HEK293 (cell line): ENCODE measurements around the gene STOML1.

Experiments
- ELK4 ChIP-seq: IDR thresholded peaks from 2 replicates; pipeline ENCODE4 v1.6.1; 2011; ENCODE audit warnings: mild to moderate bottlenecking, low read depth, low read length, borderline replicate concordance
- MZF1 ChIP-seq: fragments of 450-650 bp; formaldehyde crosslinking; IDR thresholded peaks from 2 replicates; pipeline ENCODE4 v1.5.1; 2017; ENCODE audit warnings: missing biosample characterization, missing genetic modification characterization, borderline replicate concordance
- PRDM1 ChIP-seq: fragments of 450-650 bp; formaldehyde crosslinking; IDR thresholded peaks from 2 replicates; pipeline ENCODE4; 2016; ENCODE audit warnings: missing biosample characterization, missing genetic modification characterization
- PRDM10 ChIP-seq: fragments of 450-650 bp; formaldehyde crosslinking; IDR thresholded peaks from 2 replicates; pipeline ENCODE4 v1.5.1; 2016; ENCODE audit warnings: missing biosample characterization, missing genetic modification characterization
- PRDM4 ChIP-seq: fragments of 450-650 bp; formaldehyde crosslinking; IDR thresholded peaks from 2 replicates; pipeline ENCODE4 v1.5.1; 2017; ENCODE audit warnings: missing biosample characterization, missing genetic modification characterization
- PRDM6 ChIP-seq: fragments of 450-650 bp; formaldehyde crosslinking; IDR thresholded peaks from 2 replicates; pipeline ENCODE4 v1.5.1; 2017; ENCODE audit warnings: missing biosample characterization, missing genetic modification characterization
- SALL2 ChIP-seq: fragments of 450-650 bp; formaldehyde crosslinking; IDR thresholded peaks from 2 replicates; pipeline ENCODE4 v1.5.0; 2017; ENCODE audit warnings: missing biosample characterization, mild to moderate bottlenecking, missing genetic modification characterization, borderline replicate concordance
- SCRT1 ChIP-seq: fragments of 450-650 bp; formaldehyde crosslinking; IDR thresholded peaks from 2 replicates; pipeline ENCODE4 v1.5.1; 2016; ENCODE audit warnings: missing biosample characterization, missing genetic modification characterization, borderline replicate concordance
- SP7 ChIP-seq: fragments of 450-650 bp; formaldehyde crosslinking; IDR thresholded peaks from 2 replicates; pipeline ENCODE4 v1.5.1; 2016; ENCODE audit warnings: missing biosample characterization, missing genetic modification characterization
- ZBTB1 ChIP-seq: fragments of 450-650 bp; formaldehyde crosslinking; IDR thresholded peaks from 2 replicates; pipeline ENCODE4 v1.5.1; 2016; ENCODE audit warnings: missing biosample characterization, missing genetic modification characterization
- ZBTB20 ChIP-seq: fragments of 450-650 bp; formaldehyde crosslinking; IDR thresholded peaks from 2 replicates; pipeline ENCODE4 v1.5.1; 2016; ENCODE audit warnings: missing biosample characterization, missing genetic modification characterization
- ZBTB8A ChIP-seq: fragments of 450-650 bp; formaldehyde crosslinking; IDR thresholded peaks from 2 replicates; pipeline ENCODE4 v1.5.1; 2016; ENCODE audit warnings: missing biosample characterization, missing genetic modification characterization
- ZFP3 ChIP-seq: fragments of 450-650 bp; formaldehyde crosslinking; IDR thresholded peaks from 2 replicates; pipeline ENCODE4 v1.5.1; 2016; ENCODE audit warnings: low read depth, missing biosample characterization, missing genetic modification characterization
- ZNF132 ChIP-seq: fragments of 450-650 bp; formaldehyde crosslinking; IDR thresholded peaks from 2 replicates; pipeline ENCODE4 v1.5.1; 2017; ENCODE audit warnings: missing biosample characterization, missing genetic modification characterization, borderline replicate concordance
- ZNF138 ChIP-seq: fragments of 450-650 bp; formaldehyde crosslinking; IDR thresholded peaks from 2 replicates; pipeline ENCODE4 v1.5.1; 2016; ENCODE audit warnings: missing biosample characterization, missing genetic modification characterization, borderline replicate concordance
- ZNF184 ChIP-seq: fragments of 450-650 bp; IDR thresholded peaks from 2 replicates; pipeline ENCODE4 v1.5.1; 2018; ENCODE audit warnings: missing biosample characterization, mild to moderate bottlenecking, missing genetic modification characterization
- ZNF223 ChIP-seq: fragments of 450-650 bp; formaldehyde crosslinking; IDR thresholded peaks from 2 replicates; pipeline ENCODE4 v1.5.1; 2016; ENCODE audit warnings: missing biosample characterization, missing genetic modification characterization
- ZNF23 ChIP-seq: fragments of 450-650 bp; formaldehyde crosslinking; IDR thresholded peaks from 2 replicates; pipeline ENCODE4 v1.5.1; 2016; ENCODE audit warnings: missing biosample characterization, missing genetic modification characterization, borderline replicate concordance
- ZNF37A ChIP-seq: fragments of 450-650 bp; IDR thresholded peaks from 2 replicates; pipeline ENCODE4 v1.5.1; 2018; ENCODE audit warnings: missing biosample characterization, missing genetic modification characterization
- ZNF426 ChIP-seq: fragments of 450-650 bp; formaldehyde crosslinking; IDR thresholded peaks from 2 replicates; pipeline ENCODE4 v1.5.1; 2017; ENCODE audit warnings: missing biosample characterization, missing genetic modification characterization, mild to moderate bottlenecking, inconsistent platforms, moderate library complexity
- ZNF501 ChIP-seq: fragments of 450-650 bp; formaldehyde crosslinking; IDR thresholded peaks from 2 replicates; pipeline ENCODE4 v1.5.1; 2016; ENCODE audit warnings: missing biosample characterization, missing genetic modification characterization
- ZNF513 ChIP-seq: fragments of 450-650 bp; IDR thresholded peaks from 2 replicates; pipeline ENCODE4 v1.5.1; 2018; ENCODE audit warnings: missing biosample characterization, missing genetic modification characterization
- ZNF549 ChIP-seq: fragments of 450-650 bp; IDR thresholded peaks from 2 replicates; pipeline ENCODE4 v1.5.1; 2018; ENCODE audit warnings: missing biosample characterization, missing genetic modification characterization, mild to moderate bottlenecking, inconsistent platforms, moderate library complexity
- ZNF623 ChIP-seq: fragments of 450-650 bp; formaldehyde crosslinking; IDR thresholded peaks from 2 replicates; pipeline ENCODE4 v1.5.1; 2016; ENCODE audit warnings: missing biosample characterization, missing genetic modification characterization
- ZNF626 ChIP-seq: fragments of 450-650 bp; sonication (Bioruptor Pico); formaldehyde crosslinking; IDR thresholded peaks from 2 replicates; pipeline ENCODE4 v1.5.1; 2018; ENCODE audit warnings: missing biosample characterization, missing genetic modification characterization, inconsistent platforms
- ZNF677 ChIP-seq: fragments of 450-650 bp; IDR thresholded peaks from 2 replicates; pipeline ENCODE4 v1.5.0; 2018; ENCODE audit warnings: missing biosample characterization, mild to moderate bottlenecking, missing genetic modification characterization, moderate library complexity
- ZNF830 ChIP-seq: fragments of 450-650 bp; IDR thresholded peaks from 2 replicates; pipeline ENCODE4 v1.5.0; 2018; ENCODE audit warnings: missing biosample characterization, missing genetic modification characterization, low read depth, mild to moderate bottlenecking, moderate library complexity
- ZSCAN18 ChIP-seq: fragments of 450-650 bp; formaldehyde crosslinking; IDR thresholded peaks from 2 replicates; pipeline ENCODE4 v1.5.1; 2016; ENCODE audit warnings: missing biosample characterization, missing genetic modification characterization

Gene STOML1

GRCh38 chr15:73994912-73995622, 3.0 kb upstream of the STOML1 start (continued):
- TF ChIP-seq ZSCAN18 (tag by site-specific recombination): no peak
- TF ChIP-seq ZNF513: no peak
- TF ChIP-seq ZNF223 (tag by site-specific recombination): no peak
- TF ChIP-seq ZBTB1: no peak
- TF ChIP-seq ZBTB20 (tag by site-specific recombination): peak; percentile 27; the same call in 1 of the 2 replicates
- no peak for TF ChIP-seq ZNF501 (tag by site-specific recombination)
- no peak for TF ChIP-seq ZFP3 (tag by site-specific recombination)
- TF ChIP-seq ZNF426: no peak
- TF ChIP-seq PRDM4 (tag by site-specific recombination): no peak
- TF ChIP-seq ZBTB8A: no peak
- 0 out of 2 replicates have a peak, but pooled peaks have one; percentile 6 for TF ChIP-seq PRDM1
- TF ChIP-seq ZNF37A (tag by site-specific recombination): no peak
- TF ChIP-seq PRDM10 (tag by site-specific recombination): peak; percentile 51; the same call in 1 of the 2 replicates
- TF ChIP-seq SCRT1: no peak
- TF ChIP-seq ZNF23 (tag by site-specific recombination): no peak
- no peak for TF ChIP-seq SALL2 (tag by site-specific recombination)
- no peak for TF ChIP-seq ZNF626 (tag by site-specific recombination)
- 0 out of 2 replicates have a peak, but pooled peaks have one; percentile 20 for TF ChIP-seq SP7 (tag by site-specific recombination)
- TF ChIP-seq MZF1: no peak; the same call in 1 of the 2 replicates
- TF ChIP-seq ELK4: no peak
- TF ChIP-seq ZNF677: no peak
- TF ChIP-seq ZNF830: no peak
- no peak for TF ChIP-seq ZNF623
- no peak for TF ChIP-seq ZNF138 (tag by site-specific recombination)
- TF ChIP-seq ZNF132 (tag by site-specific recombination): no peak
- TF ChIP-seq ZNF184: no peak
- no peak for TF ChIP-seq ZNF549 (tag by site-specific recombination)
- no peak for TF ChIP-seq PRDM6
